HepG2 (cell line): ENCODE data around the gene C16orf54. TPM values are rescaled to one million over a fixed set of nuclear protein-coding genes. Genes with fewer than 3 reads are reported as not detected.
A peak's percentile ranks its signal among the peaks of the same experiment; 100 is the strongest.

Experiments used
- BCL6 ChIP-seq: IDR thresholded peaks from 2 replicates; pipeline ENCODE4 v1.6.1; 2016; ENCODE audit warnings: missing genetic modification reagents, missing compliant biosample characterization
- CEBPB ChIP-seq: IDR thresholded peaks from 2 replicates; pipeline ENCODE4 v1.6.1; 2011; ENCODE audit warnings: low read depth, low read length, improper control_type of control experiment, borderline replicate concordance
- HMGA1 ChIP-seq: sonication (generic); formaldehyde crosslinking; conservative IDR thresholded peaks from 2 replicates; pipeline ENCODE4 v1.4.0; 2020; ENCODE audit warnings: missing genetic modification reagents
- ISX ChIP-seq: sonication (generic); formaldehyde crosslinking; conservative IDR thresholded peaks from 2 replicates; pipeline ENCODE4 v1.5.0; 2020; ENCODE audit warnings: missing genetic modification reagents
- KDM4B ChIP-seq: sonication (generic); formaldehyde crosslinking; IDR thresholded peaks from 2 replicates; pipeline ENCODE4 v1.4.0; 2020; ENCODE audit warnings: missing genetic modification reagents
- KDM5B ChIP-seq: sonication (generic); formaldehyde crosslinking; IDR thresholded peaks from 2 replicates; pipeline ENCODE4 v1.4.0; 2020; ENCODE audit warnings: missing genetic modification reagents, mild to moderate bottlenecking, borderline replicate concordance
- NCOA2 ChIP-seq: sonication (generic); formaldehyde crosslinking; IDR thresholded peaks from 2 replicates; pipeline ENCODE4 v1.8.0; 2022; ENCODE audit warnings: inconsistent platforms
- PHF20 ChIP-seq: sonication (generic); formaldehyde crosslinking; IDR thresholded peaks from 2 replicates; pipeline ENCODE4 v1.5.0; 2020; ENCODE audit warnings: mild to moderate bottlenecking, missing genetic modification reagents
- RFX5 ChIP-seq: IDR thresholded peaks from 2 replicates; pipeline ENCODE4 v1.6.1; 2011; ENCODE audit warnings: low read depth, low read length, improper control_type of control experiment
- SCMH1 ChIP-seq: sonication (generic); formaldehyde crosslinking; IDR thresholded peaks from 2 replicates; pipeline ENCODE4 v1.9.0; 2021; ENCODE audit warnings: missing genetic modification reagents, mild to moderate bottlenecking, borderline replicate concordance
- ZFP36L2 ChIP-seq: sonication (generic); formaldehyde crosslinking; IDR thresholded peaks from 2 replicates; pipeline ENCODE4 v1.4.0; 2020; ENCODE audit warnings: missing genetic modification reagents
- ZNF678 ChIP-seq: sonication (generic); formaldehyde crosslinking; IDR thresholded peaks from 2 replicates; pipeline ENCODE4 v1.4.0; 2020; ENCODE audit warnings: mild to moderate bottlenecking, missing genetic modification reagents
- ZNF766 ChIP-seq: sonication (generic); formaldehyde crosslinking; IDR thresholded peaks from 2 replicates; pipeline ENCODE4 v1.5.0; 2020; ENCODE audit warnings: missing genetic modification reagents, borderline replicate concordance
- ZNF776 ChIP-seq: sonication (generic); formaldehyde crosslinking; IDR thresholded peaks from 2 replicates; pipeline ENCODE4 v1.4.0; 2020; ENCODE audit warnings: mild to moderate bottlenecking, missing genetic modification reagents
- polyA plus RNA-seq, 8 experiments: library from polyadenylated mRNA; depleted of rRNA in 3 of 8; stranded (reverse) in 7 of 8; unstranded in 1 of 8; fragments of >200 nt; fragmentation: Illumina TruSeq in 4 of 8; extraction: Trizol in 4 of 8; gene quantifications; 2 replicates each; pipeline versions ENCODE4 v1.2.1 to v1.2.3, GENCODE V29; 2011 to 2016; ENCODE audit warnings: low read depth in 4 of 8, missing spikeins in 1 of 8, mixed read lengths in 1 of 8; ENCODE audit not compliant: insufficient read depth in 1 of 8
- total RNA-seq, 5 experiments: library from RNA; depleted of rRNA; stranded (reverse); fragments of >200 nt; fragmentation: Illumina TruSeq; extraction: Trizol; gene quantifications; 2 replicates each; pipeline ENCODE4 v1.2.3, GENCODE V29; 2016; ENCODE audit warnings: low read depth in 1 of 5
- TF ChIP-seq, protein P1 (sequence below): IDR thresholded peaks from 2 replicates; pipeline ENCODE4 v1.6.1; 2012; ENCODE audit warnings: low read length, improper control_type of control experiment
- TF ChIP-seq, protein P2 (sequence below): IDR thresholded peaks from 2 replicates; pipeline ENCODE4 v1.4.0; 2020; ENCODE audit warnings: mild to moderate bottlenecking, missing genetic modification reagents
- TF ChIP-seq, protein P3 (sequence below): IDR thresholded peaks from 2 replicates; pipeline ENCODE4 v1.6.1; 2016; ENCODE audit warnings: low read depth, control low read depth
- TF ChIP-seq, protein P4 (sequence below): sonication (generic); formaldehyde crosslinking; IDR thresholded peaks from 2 replicates; pipeline ENCODE4 v1.4.0; 2020; ENCODE audit warnings: missing genetic modification reagents
- TF ChIP-seq, protein P5 (sequence below): sonication (generic); formaldehyde crosslinking; IDR thresholded peaks from 2 replicates; pipeline ENCODE4 v1.4.0; 2020; ENCODE audit warnings: missing genetic modification reagents, low read depth, mild to moderate bottlenecking, borderline replicate concordance

C16orf54 gene
- total and polyA plus RNA-seq, 2 of the 13 experiments (the other 11 are each of a cell fraction or from before 2014, with no cell fraction given) = not detected

DNA sequence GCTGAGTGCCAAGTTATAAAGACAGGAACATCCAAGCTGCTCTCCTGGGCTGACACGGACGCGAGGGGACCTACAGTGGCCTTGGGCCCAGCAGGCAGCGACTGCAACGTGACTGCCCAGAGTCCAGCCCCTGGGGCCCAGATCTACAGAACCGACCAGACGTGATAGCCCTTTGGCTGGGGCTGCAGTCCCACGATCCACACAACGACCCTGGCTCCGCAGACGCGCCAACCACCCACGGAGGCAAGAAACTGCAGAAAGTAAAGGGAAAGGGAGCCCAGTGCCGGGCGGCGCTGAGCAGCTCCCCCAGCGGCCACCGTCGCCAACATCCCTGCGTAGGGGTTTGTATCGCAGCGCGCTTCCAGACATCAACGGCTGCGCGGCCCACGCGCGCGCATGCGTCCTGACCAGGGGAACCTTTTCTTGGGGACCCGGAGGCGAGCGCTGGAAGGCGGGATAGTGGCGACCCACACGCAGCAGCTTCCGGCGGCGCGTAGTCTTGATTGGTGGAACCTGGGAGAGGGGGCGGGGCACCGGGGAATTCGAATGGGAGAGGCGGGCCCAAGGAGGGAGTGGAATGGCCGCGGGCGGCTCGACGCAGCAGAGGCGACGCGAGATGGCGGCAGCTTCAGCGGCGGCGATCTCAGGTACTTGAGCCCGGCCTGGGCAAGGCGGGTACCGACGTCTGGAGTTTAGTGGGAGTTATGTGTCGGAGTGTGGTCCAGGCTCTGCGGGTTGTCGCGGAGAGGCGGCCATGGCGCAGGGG lies 44.6 kb upstream of the C16orf54 start, which contains the start of gene KIF22 (continued):
- TF ChIP-seq, protein P1, sequence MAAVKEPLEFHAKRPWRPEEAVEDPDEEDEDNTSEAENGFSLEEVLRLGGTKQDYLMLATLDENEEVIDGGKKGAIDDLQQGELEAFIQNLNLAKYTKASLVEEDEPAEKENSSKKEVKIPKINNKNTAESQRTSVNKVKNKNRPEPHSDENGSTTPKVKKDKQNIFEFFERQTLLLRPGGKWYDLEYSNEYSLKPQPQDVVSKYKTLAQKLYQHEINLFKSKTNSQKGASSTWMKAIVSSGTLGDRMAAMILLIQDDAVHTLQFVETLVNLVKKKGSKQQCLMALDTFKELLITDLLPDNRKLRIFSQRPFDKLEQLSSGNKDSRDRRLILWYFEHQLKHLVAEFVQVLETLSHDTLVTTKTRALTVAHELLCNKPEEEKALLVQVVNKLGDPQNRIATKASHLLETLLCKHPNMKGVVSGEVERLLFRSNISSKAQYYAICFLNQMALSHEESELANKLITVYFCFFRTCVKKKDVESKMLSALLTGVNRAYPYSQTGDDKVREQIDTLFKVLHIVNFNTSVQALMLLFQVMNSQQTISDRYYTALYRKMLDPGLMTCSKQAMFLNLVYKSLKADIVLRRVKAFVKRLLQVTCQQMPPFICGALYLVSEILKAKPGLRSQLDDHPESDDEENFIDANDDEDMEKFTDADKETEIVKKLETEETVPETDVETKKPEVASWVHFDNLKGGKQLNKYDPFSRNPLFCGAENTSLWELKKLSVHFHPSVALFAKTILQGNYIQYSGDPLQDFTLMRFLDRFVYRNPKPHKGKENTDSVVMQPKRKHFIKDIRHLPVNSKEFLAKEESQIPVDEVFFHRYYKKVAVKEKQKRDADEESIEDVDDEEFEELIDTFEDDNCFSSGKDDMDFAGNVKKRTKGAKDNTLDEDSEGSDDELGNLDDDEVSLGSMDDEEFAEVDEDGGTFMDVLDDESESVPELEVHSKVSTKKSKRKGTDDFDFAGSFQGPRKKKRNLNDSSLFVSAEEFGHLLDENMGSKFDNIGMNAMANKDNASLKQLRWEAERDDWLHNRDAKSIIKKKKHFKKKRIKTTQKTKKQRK = no peak
- TF ChIP-seq, protein P2, sequence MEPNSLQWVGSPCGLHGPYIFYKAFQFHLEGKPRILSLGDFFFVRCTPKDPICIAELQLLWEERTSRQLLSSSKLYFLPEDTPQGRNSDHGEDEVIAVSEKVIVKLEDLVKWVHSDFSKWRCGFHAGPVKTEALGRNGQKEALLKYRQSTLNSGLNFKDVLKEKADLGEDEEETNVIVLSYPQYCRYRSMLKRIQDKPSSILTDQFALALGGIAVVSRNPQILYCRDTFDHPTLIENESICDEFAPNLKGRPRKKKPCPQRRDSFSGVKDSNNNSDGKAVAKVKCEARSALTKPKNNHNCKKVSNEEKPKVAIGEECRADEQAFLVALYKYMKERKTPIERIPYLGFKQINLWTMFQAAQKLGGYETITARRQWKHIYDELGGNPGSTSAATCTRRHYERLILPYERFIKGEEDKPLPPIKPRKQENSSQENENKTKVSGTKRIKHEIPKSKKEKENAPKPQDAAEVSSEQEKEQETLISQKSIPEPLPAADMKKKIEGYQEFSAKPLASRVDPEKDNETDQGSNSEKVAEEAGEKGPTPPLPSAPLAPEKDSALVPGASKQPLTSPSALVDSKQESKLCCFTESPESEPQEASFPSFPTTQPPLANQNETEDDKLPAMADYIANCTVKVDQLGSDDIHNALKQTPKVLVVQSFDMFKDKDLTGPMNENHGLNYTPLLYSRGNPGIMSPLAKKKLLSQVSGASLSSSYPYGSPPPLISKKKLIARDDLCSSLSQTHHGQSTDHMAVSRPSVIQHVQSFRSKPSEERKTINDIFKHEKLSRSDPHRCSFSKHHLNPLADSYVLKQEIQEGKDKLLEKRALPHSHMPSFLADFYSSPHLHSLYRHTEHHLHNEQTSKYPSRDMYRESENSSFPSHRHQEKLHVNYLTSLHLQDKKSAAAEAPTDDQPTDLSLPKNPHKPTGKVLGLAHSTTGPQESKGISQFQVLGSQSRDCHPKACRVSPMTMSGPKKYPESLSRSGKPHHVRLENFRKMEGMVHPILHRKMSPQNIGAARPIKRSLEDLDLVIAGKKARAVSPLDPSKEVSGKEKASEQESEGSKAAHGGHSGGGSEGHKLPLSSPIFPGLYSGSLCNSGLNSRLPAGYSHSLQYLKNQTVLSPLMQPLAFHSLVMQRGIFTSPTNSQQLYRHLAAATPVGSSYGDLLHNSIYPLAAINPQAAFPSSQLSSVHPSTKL (CRISPR knock-in tag) = peak; percentile 78
- TF ChIP-seq, protein P3, sequence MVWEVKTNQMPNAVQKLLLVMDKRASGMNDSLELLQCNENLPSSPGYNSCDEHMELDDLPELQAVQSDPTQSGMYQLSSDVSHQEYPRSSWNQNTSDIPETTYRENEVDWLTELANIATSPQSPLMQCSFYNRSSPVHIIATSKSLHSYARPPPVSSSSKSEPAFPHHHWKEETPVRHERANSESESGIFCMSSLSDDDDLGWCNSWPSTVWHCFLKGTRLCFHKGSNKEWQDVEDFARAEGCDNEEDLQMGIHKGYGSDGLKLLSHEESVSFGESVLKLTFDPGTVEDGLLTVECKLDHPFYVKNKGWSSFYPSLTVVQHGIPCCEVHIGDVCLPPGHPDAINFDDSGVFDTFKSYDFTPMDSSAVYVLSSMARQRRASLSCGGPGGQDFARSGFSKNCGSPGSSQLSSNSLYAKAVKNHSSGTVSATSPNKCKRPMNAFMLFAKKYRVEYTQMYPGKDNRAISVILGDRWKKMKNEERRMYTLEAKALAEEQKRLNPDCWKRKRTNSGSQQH = peak; percentile 90; the same call in 1 of the 2 replicates
- TF ChIP-seq ZNF766 (CRISPR knock-in tag) (0 out of 2 replicates have a peak, but pooled peaks have one; percentile 20), ZNF776 (peak; percentile 96; the same call in 1 of the 2 replicates), PHF20 (CRISPR knock-in tag) (peak; percentile 84), ZNF678 (CRISPR knock-in tag) (no peak; the same call in 1 of the 2 replicates), BCL6 (peak; percentile 58), KDM4B (CRISPR knock-in tag) (0 out of 2 replicates have a peak, but pooled peaks have one; percentile 78), CEBPB (no peak), ZFP36L2 (CRISPR knock-in tag) (no peak; the same call in 1 of the 2 replicates), SCMH1 (CRISPR knock-in tag) (no peak), HMGA1 (CRISPR knock-in tag) (no peak), KDM5B (CRISPR knock-in tag) (peak; percentile 95; the same call in 1 of the 2 replicates), ISX (CRISPR knock-in tag) (0 out of 2 replicates have a peak, but pooled peaks have one; percentile 52), NCOA2 (CRISPR knock-in tag) (peak; percentile 14; the same call in 1 of the 2 replicates), RFX5 (0 out of 2 replicates have a peak, but pooled peaks have one; percentile 26)
- TF ChIP-seq, protein P4, sequence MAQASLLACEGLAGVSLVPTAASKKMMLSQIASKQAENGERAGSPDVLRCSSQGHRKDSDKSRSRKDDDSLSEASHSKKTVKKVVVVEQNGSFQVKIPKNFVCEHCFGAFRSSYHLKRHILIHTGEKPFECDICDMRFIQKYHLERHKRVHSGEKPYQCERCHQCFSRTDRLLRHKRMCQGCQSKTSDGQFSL = peak; percentile 34; the same call in 1 of the 2 replicates
- TF ChIP-seq, protein P5, sequence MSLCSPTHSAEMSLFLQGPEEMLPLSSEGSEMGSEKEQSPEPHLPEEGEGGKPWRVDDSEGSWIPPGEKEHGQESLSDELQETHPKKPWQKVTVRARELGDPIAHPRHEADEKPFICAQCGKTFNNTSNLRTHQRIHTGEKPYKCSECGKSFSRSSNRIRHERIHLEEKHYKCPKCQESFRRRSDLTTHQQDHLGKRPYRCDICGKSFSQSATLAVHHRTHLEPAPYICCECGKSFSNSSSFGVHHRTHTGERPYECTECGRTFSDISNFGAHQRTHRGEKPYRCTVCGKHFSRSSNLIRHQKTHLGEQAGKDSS (CRISPR knock-in tag) = peak; percentile 5; the same call in 1 of the 2 replicates
